GM23248 (cell line): Measurements from ENCODE around the gene SLC9A4. TPM values are rescaled to one million over a fixed set of nuclear protein-coding genes. Genes with fewer than 3 reads are reported as not detected.

Experiments
- DNase-seq: peaks from one replicate; pipeline ENCODE4 v3.0.0-alpha.2; 2015
- H2AFZ ChIP-seq: fragments of 200-600 bp; sonication (generic); 2 replicates; pipeline ENCODE4 v1.6.1; 2016; ENCODE audit warnings: antibody characterized with exemption
- H3F3A ChIP-seq: fragments of 200-600 bp; sonication (generic); 2 replicates; pipeline ENCODE4 v1.6.1; 2016; ENCODE audit warnings: mild to moderate bottlenecking, antibody characterized with exemption, mixed run types; ENCODE audit not compliant: insufficient read depth
- H3K27ac ChIP-seq: fragments of 200-600 bp; sonication (generic); 2 replicates; pipeline ENCODE4 v1.5.1; 2016; ENCODE audit warnings: mild to moderate bottlenecking
- H3K27me3 ChIP-seq: fragments of 200-600 bp; sonication (generic); replicated peaks from 2 replicates; pipeline ENCODE4 v1.6.1; 2016; ENCODE audit warnings: mild to moderate bottlenecking; ENCODE audit not compliant: insufficient read depth
- H3K36me3 ChIP-seq: fragments of 200-600 bp; sonication (generic); 2 replicates; pipeline ENCODE4 v1.6.1; 2016; ENCODE audit warnings: low read depth, mild to moderate bottlenecking
- H3K4me1 ChIP-seq: fragments of 200-600 bp; sonication (generic); 2 replicates; pipeline ENCODE4 v1.6.1; 2016; ENCODE audit warnings: mild to moderate bottlenecking; ENCODE audit not compliant: insufficient read depth
- H3K4me2 ChIP-seq: fragments of 200-600 bp; sonication (generic); one replicate; pipeline ENCODE4 v1.6.1; 2016; ENCODE audit warnings: mild to moderate bottlenecking; ENCODE audit not compliant: unreplicated experiment
- H3K4me3 ChIP-seq: fragments of 200-600 bp; sonication (generic); 2 replicates; pipeline ENCODE4 v1.5.1; 2016; ENCODE audit warnings: mild to moderate bottlenecking
- H3K79me2 ChIP-seq: fragments of 200-600 bp; sonication (generic); 2 replicates; pipeline ENCODE4 v1.6.1; 2016; ENCODE audit warnings: mild to moderate bottlenecking; ENCODE audit not compliant: insufficient read depth
- H3K9ac ChIP-seq: fragments of 200-600 bp; sonication (generic); 2 replicates; pipeline ENCODE4 v1.6.1; 2016; ENCODE audit warnings: mild to moderate bottlenecking
- H3K9me2 ChIP-seq: fragments of 200-600 bp; sonication (generic); 2 replicates; pipeline ENCODE4 v1.6.1; 2016; ENCODE audit warnings: mixed run types, mild to moderate bottlenecking, moderate library complexity; ENCODE audit not compliant: insufficient read depth
- H3K9me3 ChIP-seq: fragments of 200-600 bp; sonication (generic); one replicate; pipeline ENCODE4 v1.6.1; 2017; ENCODE audit warnings: low read depth
- H4K20me1 ChIP-seq: fragments of 200-600 bp; sonication (generic); 2 replicates; pipeline ENCODE4 v1.6.0; 2016; ENCODE audit not compliant: insufficient read depth
- EZH2 ChIP-seq: fragments of 200-600 bp; sonication (generic); IDR thresholded peaks from 2 replicates; pipeline ENCODE4 v1.6.1; 2018; ENCODE audit warnings: antibody characterized with exemption, mild to moderate bottlenecking; ENCODE audit not compliant: insufficient read depth, poor library complexity, severe bottlenecking
- EZH2phosphoT487 ChIP-seq: fragments of 200-600 bp; sonication (generic); IDR thresholded peaks from 2 replicates; pipeline ENCODE4 v1.6.1; 2018; ENCODE audit warnings: antibody characterized with exemption, moderate library complexity, mild to moderate bottlenecking, low read depth; ENCODE audit not compliant: insufficient read depth
- WGBS, 2 experiments: methylation state at CpG; one replicate each; pipeline ENCODE4 v1.1.6; 2015 to 2017; ENCODE audit warnings: low lambda C conversion rate in 2 of 2, low coverage in 1 of 2; ENCODE audit errors: missing lambda C conversion rate in 2 of 2; 5-methylcytosine and 5-hydroxymethylcytosine counted together
- in situ Hi-C: fragments of 300-500 bp; cut with MboI; formaldehyde crosslinking; loops from 2 replicates; pipeline ENCODE4 v1.15.0; 2020
- polyA plus RNA-seq: library from polyadenylated mRNA; unstranded; fragments of >200 nt; fragmentation: Nextera tagmentation; extraction: Ambion mirVana; gene quantifications from 2 replicates; pipeline ENCODE4 v1.2.1, GENCODE V29; 2016
- total RNA-seq: library from RNA; depleted of rRNA; stranded (reverse); fragments of >200 nt; shearing (Covaris generic); gene quantifications from 2 replicates; pipeline ENCODE4 v1.2.3, GENCODE V29; 2014

The SLC9A4 gene
- total and polyA plus RNA-seq, 2 experiments from 2014 or later = not detected

DNA sequence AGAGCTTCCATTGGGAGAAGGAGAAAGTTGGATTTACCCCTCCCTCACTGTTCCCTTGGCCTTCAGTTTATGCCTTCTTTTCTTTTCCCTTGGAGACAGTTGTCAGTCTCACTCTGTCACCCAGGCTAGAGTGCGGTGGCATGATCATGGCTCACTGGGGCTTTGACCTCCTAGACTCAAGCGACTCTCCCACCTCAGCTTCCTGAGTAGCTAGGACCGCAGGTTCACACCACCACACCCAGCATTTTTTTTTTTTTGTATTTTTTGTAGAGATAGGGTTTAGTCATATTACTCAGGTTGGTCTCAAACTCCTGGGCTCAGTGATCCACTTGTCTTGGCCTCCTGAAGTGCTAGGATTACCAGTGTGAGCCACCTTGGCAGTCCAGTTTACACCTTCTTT, 49.9 kb downstream of the SLC9A4 start:
- Histone ChIP-seq H3K27me3 (peaks cover 14% of the 10 kb centered on the region), H3K79me2 (no peaks in the 10 kb centered on the region), H3K9me2 (no peaks in the 10 kb centered on the region), H3F3A (no peaks in the 10 kb centered on the region), H3K4me2 (no peak overlapping the region), H3K9ac (no peak overlapping the region), H3K36me3 (no peaks in the 10 kb centered on the region), H3K9me3 (no peaks in the 10 kb centered on the region), H2AFZ (no peak overlapping the region), H3K4me3 (no peak overlapping the region), H4K20me1 (no peaks in the 10 kb centered on the region), H3K27ac (no peak overlapping the region), H3K4me1 (no peaks in the 10 kb centered on the region)
- WGBS, 2 experiments = 63 to 72% methylated on average over 3 of the region's 3 CpGs
- no peak for DNase-seq
- TF ChIP-seq EZH2phosphoT487 = no peak
- TF ChIP-seq EZH2 = no peak
- in situ Hi-C loops = no loop called here

DNA sequence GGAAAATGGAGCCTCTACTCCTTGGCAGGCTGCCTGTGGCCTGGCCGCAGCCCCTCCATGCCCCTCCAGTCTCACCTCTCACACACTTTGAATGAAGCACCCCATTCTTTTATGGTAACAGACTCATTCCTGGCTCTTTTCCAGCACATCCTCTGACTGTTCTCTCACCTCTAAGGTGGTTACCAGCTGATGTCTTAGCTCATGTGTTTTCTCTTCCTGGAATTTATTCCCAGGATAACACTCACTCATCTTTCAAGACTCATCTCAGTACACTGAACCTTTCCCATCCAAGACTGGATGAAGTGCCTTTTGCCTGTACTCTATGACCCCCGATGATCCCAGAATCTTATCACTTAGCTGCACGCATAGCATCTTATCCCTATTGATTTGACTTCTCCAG, 50.6 kb downstream of the SLC9A4 start:
- TF ChIP-seq EZH2 (no peak), EZH2phosphoT487 (no peak)
- no peak overlapping the region for H3K4me2 ChIP-seq
- H3K9me3 ChIP-seq = no peaks in the 10 kb centered on the region
- 32 to 48% methylated on average over 3 of the region's 3 CpGs for WGBS, 2 experiments
- peaks cover 14% of the 10 kb centered on the region for H3K27me3 ChIP-seq
- no peak overlapping the region for H3K27ac ChIP-seq
- H4K20me1 ChIP-seq = no peaks in the 10 kb centered on the region
- H3K79me2 ChIP-seq = no peaks in the 10 kb centered on the region
- H2AFZ ChIP-seq = no peak overlapping the region
- in situ Hi-C loops = no loop called here
- H3K36me3 ChIP-seq = no peaks in the 10 kb centered on the region
- no peak overlapping the region for H3K4me3 ChIP-seq
- H3K4me1 ChIP-seq = no peaks in the 10 kb centered on the region
- no peaks in the 10 kb centered on the region for H3F3A ChIP-seq
- no peaks in the 10 kb centered on the region for H3K9me2 ChIP-seq
- H3K9ac ChIP-seq = no peak overlapping the region
- no peak for DNase-seq

- no peaks in the 10 kb centered on the region for H3K79me2 ChIP-seq
- H2AFZ ChIP-seq = no peak overlapping the region
- H3K4me1 ChIP-seq = no peaks in the 10 kb centered on the region
- H3K9me2 ChIP-seq = no peaks in the 10 kb centered on the region
- no peaks in the 10 kb centered on the region for H4K20me1 ChIP-seq
- peaks cover 5% of the 10 kb centered on the region; the same call in 1 of the 2 replicates for H3K27me3 ChIP-seq
- H3K36me3 ChIP-seq = no peaks in the 10 kb centered on the region
- DNase-seq = no peak
- H3K27ac ChIP-seq = no peak overlapping the region
- no peak overlapping the region for H3K4me2 ChIP-seq
- in situ Hi-C loops = no loop called here
- no peaks in the 10 kb centered on the region for H3K9me3 ChIP-seq
- H3K9ac ChIP-seq = no peak overlapping the region
- no peak overlapping the region for H3K4me3 ChIP-seq
- TF ChIP-seq EZH2 (no peak), EZH2phosphoT487 (no peak)
- no peaks in the 10 kb centered on the region for H3F3A ChIP-seq
Measured at GRCh38 chr2:102527086-102527485, 54.1 kb downstream of the SLC9A4 start.

GRCh38 chr2:102538491-102538890, 65.5 kb downstream of the SLC9A4 start:
- H3K9me2 ChIP-seq = no peaks in the 10 kb centered on the region
- H3K9ac ChIP-seq = no peak overlapping the region
- no peaks in the 10 kb centered on the region for H3K4me1 ChIP-seq
- no peak overlapping the region for H3K27ac ChIP-seq
- no peaks in the 10 kb centered on the region for H4K20me1 ChIP-seq
- DNase-seq = no peak
- H2AFZ ChIP-seq = no peak overlapping the region
- H3K27me3 ChIP-seq = no peaks in the 10 kb centered on the region
- in situ Hi-C loops = no loop called here
- H3K4me2 ChIP-seq = no peak overlapping the region
- H3K4me3 ChIP-seq = no peak overlapping the region
- no peaks in the 10 kb centered on the region for H3K9me3 ChIP-seq
- TF ChIP-seq EZH2phosphoT487 (no peak), EZH2 (no peak)
- H3K36me3 ChIP-seq = no peaks in the 10 kb centered on the region
- 25 to 32% methylated on average over 2 of the region's 2 CpGs for WGBS, 2 experiments
- H3K79me2 ChIP-seq = no peaks in the 10 kb centered on the region
- H3F3A ChIP-seq = no peaks in the 10 kb centered on the region

GRCh38 chr2:102540882-102541281, 67.9 kb downstream of the SLC9A4 start:
- Histone ChIP-seq H3K36me3 (no peaks in the 10 kb centered on the region), H3K4me2 (no peak overlapping the region), H3K4me1 (no peaks in the 10 kb centered on the region), H3K9ac (no peak overlapping the region), H3K27ac (no peak overlapping the region), H4K20me1 (no peaks in the 10 kb centered on the region), H3K27me3 (no peaks in the 10 kb centered on the region), H3K9me2 (no peaks in the 10 kb centered on the region), H3K79me2 (no peaks in the 10 kb centered on the region), H3F3A (no peaks in the 10 kb centered on the region), H3K9me3 (no peaks in the 10 kb centered on the region), H2AFZ (no peak overlapping the region), H3K4me3 (no peak overlapping the region)
- WGBS, 2 experiments = 1 to 3% methylated on average over 4 of the region's 4 CpGs
- TF ChIP-seq EZH2phosphoT487 (no peak), EZH2 (no peak)
- DNase-seq = no peak
- in situ Hi-C loops = no loop called here
